Embryonic facial prominence (tissue), 1 donor: ENCODE measurements around the gene KIAA1210.

Source experiments
- DNase-seq: peaks from one replicate; pipeline ENCODE4 v3.0.0-alpha.2; 2016; ENCODE audit errors: extremely low spot score

The KIAA1210 gene

GRCh38 chrX:119127650-119128049 is at the start of gene KIAA1210:
Gene KIAA1210 (minus strand): TSS chrX:119127812. CDS start chrX:119123642, 4,170 bp downstream.
- DNase-seq, result no peak

GRCh38 chrX:119177278-119177677 is 49.7 kb upstream of the KIAA1210 start:
- no peak for DNase-seq

- DNase-seq, result no peak
Measured at GRCh38 chrX:119174900-119175299, 47.3 kb upstream of the KIAA1210 start.

- no peak for DNase-seq
Measured at GRCh38 chrX:119168104-119168503, 40.5 kb upstream of the KIAA1210 start.

GRCh38 chrX:119158226-119158625 is 30.6 kb upstream of the KIAA1210 start:
- no peak for DNase-seq

- no peak for DNase-seq
Measured at GRCh38 chrX:119156241-119156640, 28.6 kb upstream of the KIAA1210 start.

- no peak for DNase-seq
Measured at GRCh38 chrX:119155416-119156035, 27.9 kb upstream of the KIAA1210 start.

- DNase-seq, result peak; percentile 20
Measured at GRCh38 chrX:119151051-119151380, 23.4 kb upstream of the KIAA1210 start.

GRCh38 chrX:119150163-119151050 is 22.8 kb upstream of the KIAA1210 start:
- no peak for DNase-seq

- DNase-seq, result no peak
Measured at GRCh38 chrX:119147486-119147885, 19.9 kb upstream of the KIAA1210 start.

- no peak for DNase-seq
Measured at GRCh38 chrX:119145241-119145653, 17.6 kb upstream of the KIAA1210 start.

GRCh38 chrX:119134466-119134865 is 6.9 kb upstream of the KIAA1210 start:
- no peak for DNase-seq

- DNase-seq, result no peak
Measured at GRCh38 chrX:119132961-119133360, 5.3 kb upstream of the KIAA1210 start.

- DNase-seq, result no peak
Measured at GRCh38 chrX:119132316-119132715, 4.7 kb upstream of the KIAA1210 start.

GRCh38 chrX:119130911-119131310 is 3.3 kb upstream of the KIAA1210 start:
- DNase-seq, result peak; percentile 30

- DNase-seq, result no peak
Measured at GRCh38 chrX:119121341-119121740, 6.3 kb downstream of the KIAA1210 start.

- DNase-seq, result no peak
Measured at GRCh38 chrX:119118780-119119395, 8.7 kb downstream of the KIAA1210 start.

- no peak for DNase-seq
Measured at GRCh38 chrX:119107206-119107605, 20.4 kb downstream of the KIAA1210 start.

GRCh38 chrX:119105826-119106225 is 21.8 kb downstream of the KIAA1210 start:
- no peak for DNase-seq

GRCh38 chrX:119101168-119101567 is 26.4 kb downstream of the KIAA1210 start:
- DNase-seq, result no peak

GRCh38 chrX:119095936-119096335 is 31.7 kb downstream of the KIAA1210 start:
- DNase-seq, result no peak

GRCh38 chrX:119094819-119095218 is 32.8 kb downstream of the KIAA1210 start:
- no peak for DNase-seq
